ENCODE results near the gene CLTCL1. TPM values are rescaled to one million over a fixed set of nuclear protein-coding genes. Genes with fewer than 3 reads are reported as not detected.
A peak's percentile ranks its signal among the peaks of the same experiment; 100 is the strongest.

CLTCL1 gene
- total and polyA plus RNA-seq, 4 donors, result 2.6 to 9.2 (median 4.3) TPM

- H3K36me3 ChIP-seq (ENCODE audit: control insufficient read depth in 4 of 4, insufficient read depth in 4 of 4, low read length in 4 of 4), result peaks cover 0 to 3% (median 3%) of the 10 kb centered on the region in 4 donors
- H3K9ac ChIP-seq (ENCODE audit: insufficient read depth in 1 of 2, low read length in 2 of 2), result no peak overlapping the region
- TF ChIP-seq, protein P1, sequence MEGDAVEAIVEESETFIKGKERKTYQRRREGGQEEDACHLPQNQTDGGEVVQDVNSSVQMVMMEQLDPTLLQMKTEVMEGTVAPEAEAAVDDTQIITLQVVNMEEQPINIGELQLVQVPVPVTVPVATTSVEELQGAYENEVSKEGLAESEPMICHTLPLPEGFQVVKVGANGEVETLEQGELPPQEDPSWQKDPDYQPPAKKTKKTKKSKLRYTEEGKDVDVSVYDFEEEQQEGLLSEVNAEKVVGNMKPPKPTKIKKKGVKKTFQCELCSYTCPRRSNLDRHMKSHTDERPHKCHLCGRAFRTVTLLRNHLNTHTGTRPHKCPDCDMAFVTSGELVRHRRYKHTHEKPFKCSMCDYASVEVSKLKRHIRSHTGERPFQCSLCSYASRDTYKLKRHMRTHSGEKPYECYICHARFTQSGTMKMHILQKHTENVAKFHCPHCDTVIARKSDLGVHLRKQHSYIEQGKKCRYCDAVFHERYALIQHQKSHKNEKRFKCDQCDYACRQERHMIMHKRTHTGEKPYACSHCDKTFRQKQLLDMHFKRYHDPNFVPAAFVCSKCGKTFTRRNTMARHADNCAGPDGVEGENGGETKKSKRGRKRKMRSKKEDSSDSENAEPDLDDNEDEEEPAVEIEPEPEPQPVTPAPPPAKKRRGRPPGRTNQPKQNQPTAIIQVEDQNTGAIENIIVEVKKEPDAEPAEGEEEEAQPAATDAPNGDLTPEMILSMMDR (IDR thresholded peaks at IDR 0.05; ENCODE audit: control extremely low read depth, extremely low read depth), result no peak
- DNase-seq (no peak), ATAC-seq (ENCODE audit: insufficient read depth, low FRiP score) (no peak)
- H3K4me3 ChIP-seq, result no peak overlapping the region
- H3K4me1 ChIP-seq (ENCODE audit: control insufficient read depth in 5 of 5, insufficient read depth in 5 of 5, low read length in 5 of 5), result no peaks in the 10 kb centered on the region
- WGBS, 2 donors, result 92 to 98% methylated on average over 3 of the region's 3 CpGs
- H3K27ac ChIP-seq (ENCODE audit: low read depth in 1 of 2, low read length in 1 of 2), result no peak overlapping the region
- H3K9me3 ChIP-seq (ENCODE audit: control insufficient read depth in 4 of 4, insufficient read depth in 3 of 4, low read length in 3 of 4), result peaks cover 0 to 2% (median 0%) of the 10 kb centered on the region in 4 donors
- H3K27me3 ChIP-seq (ENCODE audit: control insufficient read depth in 3 of 3, insufficient read depth in 3 of 3, low read length in 2 of 3), result no peaks in the 10 kb centered on the region
Measured at GRCh38 chr22:19231986-19232385, 59.5 kb downstream of the CLTCL1 start.

DNA sequence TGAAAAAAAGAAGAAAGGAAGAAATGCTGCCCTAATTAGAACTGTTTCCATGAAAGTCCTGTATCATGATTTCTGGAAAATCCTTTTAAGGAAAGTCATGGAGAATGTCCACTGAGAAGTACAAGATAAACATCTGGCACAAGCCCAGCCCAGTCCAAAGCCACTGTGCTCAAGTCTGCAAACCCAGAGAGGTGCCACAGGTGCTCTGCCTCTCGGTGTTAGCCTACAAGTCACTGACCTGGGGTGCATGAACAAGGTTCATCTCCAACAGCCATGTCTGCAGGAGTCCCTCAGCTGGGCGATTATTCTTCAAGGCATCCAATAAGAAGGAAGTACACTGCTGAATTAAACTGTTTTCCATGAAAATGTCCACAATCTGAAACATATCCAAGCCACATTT is 61.9 kb downstream of the CLTCL1 start:
- 76 to 78% methylated on average over 2 of the region's 2 CpGs for whole genome bisulfite sequencing, 2 donors
- Histone ChIP-seq H3K4me3 (no peak overlapping the region), H3K9me3 (ENCODE audit: control insufficient read depth in 4 of 4, insufficient read depth in 3 of 4, low read length in 3 of 4) (peaks cover 0 to 2% (median 0%) of the 10 kb centered on the region in 4 donors), H3K27ac (ENCODE audit: low read depth in 1 of 2, low read length in 1 of 2) (no peak overlapping the region), H3K4me1 (ENCODE audit: control insufficient read depth in 5 of 5, insufficient read depth in 5 of 5, low read length in 5 of 5) (peaks cover 0 to 2% (median 0%) of the 10 kb centered on the region in 5 donors), H3K36me3 (ENCODE audit: control insufficient read depth in 4 of 4, insufficient read depth in 4 of 4, low read length in 4 of 4) (peaks cover 3 to 8% (median 3%) of the 10 kb centered on the region in 4 donors), H3K9ac (ENCODE audit: insufficient read depth in 1 of 2, low read length in 2 of 2) (no peak overlapping the region), H3K27me3 (ENCODE audit: control insufficient read depth in 3 of 3, insufficient read depth in 3 of 3, low read length in 2 of 3) (no peaks in the 10 kb centered on the region)
- ATAC-seq (ENCODE audit: insufficient read depth, low FRiP score), result no peak
- DNase-seq, result no peak
- TF ChIP-seq, protein P1 (IDR thresholded peaks at IDR 0.05; ENCODE audit: control extremely low read depth, extremely low read depth), result no peak

DNA sequence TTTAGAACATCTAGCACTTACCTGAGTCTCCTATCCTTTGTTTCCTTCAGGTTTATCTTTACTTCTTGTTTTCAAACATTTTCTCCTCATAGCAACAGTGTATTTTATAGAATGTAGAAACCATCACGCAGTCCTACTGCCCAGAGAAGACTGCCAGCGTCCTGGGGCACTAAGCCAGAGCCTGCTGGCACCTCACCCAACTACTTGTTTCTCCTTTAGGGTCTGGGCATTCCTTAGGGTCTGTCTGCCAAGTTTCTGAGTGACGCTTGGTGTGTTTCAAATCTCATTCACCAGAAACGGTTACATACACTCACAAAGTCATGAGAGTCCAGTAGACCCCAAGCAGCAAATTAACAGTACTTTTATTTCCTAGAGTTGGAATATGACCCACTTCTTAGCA is 63.3 kb downstream of the CLTCL1 start:
- no peak overlapping the region for H3K4me3 ChIP-seq
- ATAC-seq (ENCODE audit: insufficient read depth, low FRiP score), result no peak
- no peak for DNase-seq
- H3K4me1 ChIP-seq (ENCODE audit: control insufficient read depth in 5 of 5, insufficient read depth in 5 of 5, low read length in 5 of 5), result peaks cover 0 to 2% (median 0%) of the 10 kb centered on the region in 5 donors
- H3K9me3 ChIP-seq (ENCODE audit: control insufficient read depth in 4 of 4, insufficient read depth in 3 of 4, low read length in 3 of 4), result peaks cover 0 to 2% (median 0%) of the 10 kb centered on the region in 4 donors
- no peak overlapping the region for H3K27ac ChIP-seq (ENCODE audit: low read depth in 1 of 2, low read length in 1 of 2)
- TF ChIP-seq, protein P1 (IDR thresholded peaks at IDR 0.05; ENCODE audit: control extremely low read depth, extremely low read depth), result no peak
- no peak overlapping the region for H3K9ac ChIP-seq (ENCODE audit: insufficient read depth in 1 of 2, low read length in 2 of 2)
- 79 to 91% methylated on average over 4 of the region's 4 CpGs for WGBS, 2 donors
- H3K27me3 ChIP-seq (ENCODE audit: control insufficient read depth in 3 of 3, insufficient read depth in 3 of 3, low read length in 2 of 3), result no peaks in the 10 kb centered on the region
- peaks cover 3 to 12% (median 3%) of the 10 kb centered on the region in 4 donors for H3K36me3 ChIP-seq (ENCODE audit: control insufficient read depth in 4 of 4, insufficient read depth in 4 of 4, low read length in 4 of 4)

- Histone ChIP-seq H3K36me3 (ENCODE audit: control insufficient read depth in 4 of 4, insufficient read depth in 4 of 4, low read length in 4 of 4) (peaks cover 3 to 15% (median 7%) of the 10 kb centered on the region in 4 donors), H3K27ac (ENCODE audit: low read depth in 1 of 2, low read length in 1 of 2) (no peak overlapping the region), H3K9ac (ENCODE audit: insufficient read depth in 1 of 2, low read length in 2 of 2) (no peak overlapping the region), H3K4me3 (no peak overlapping the region), H3K27me3 (ENCODE audit: control insufficient read depth in 3 of 3, insufficient read depth in 3 of 3, low read length in 2 of 3) (no peaks in the 10 kb centered on the region), H3K4me1 (ENCODE audit: control insufficient read depth in 5 of 5, insufficient read depth in 5 of 5, low read length in 5 of 5) (peaks cover 0 to 2% (median 0%) of the 10 kb centered on the region in 5 donors), H3K9me3 (ENCODE audit: control insufficient read depth in 4 of 4, insufficient read depth in 3 of 4, low read length in 3 of 4) (peaks cover 0 to 2% (median 0%) of the 10 kb centered on the region in 4 donors)
- ATAC-seq (ENCODE audit: insufficient read depth, low FRiP score) (no peak), DNase-seq (peak in 1 of 3 donors; percentile 34)
- TF ChIP-seq, protein P1 (IDR thresholded peaks at IDR 0.05; ENCODE audit: control extremely low read depth, extremely low read depth), result no peak
Measured at GRCh38 chr22:19226428-19226827, 65.1 kb downstream of the CLTCL1 start.
